Suprapubic skin (tissue), 3 donors: Measurements from ENCODE around the gene GAS7.

Source experiments
- POLR2AphosphoS5 ChIP-seq, 3 donors: sonication (generic); formaldehyde crosslinking; IDR thresholded peaks; one replicate each; pipeline ENCODE4 v1.6.1; 2017; ENCODE audit warnings: antibody characterized with exemption in 3 of 3
- TF ChIP-seq, protein P1 (sequence below), 2 donors: fragments of 200-600 bp in 1 of 2; fragments of 450-650 bp in 1 of 2; sonication (generic) in 1 of 2; IDR thresholded peaks; one replicate each; pipeline ENCODE4 v1.5.1; 2016 to 2019; ENCODE audit warnings: antibody characterized with exemption in 2 of 2, mild to moderate bottlenecking in 1 of 2, moderate library complexity in 1 of 2

GRCh38 chr17:10103712-10104111, 94.7 kb downstream of the GAS7 start:
- TF ChIP-seq, protein P1, sequence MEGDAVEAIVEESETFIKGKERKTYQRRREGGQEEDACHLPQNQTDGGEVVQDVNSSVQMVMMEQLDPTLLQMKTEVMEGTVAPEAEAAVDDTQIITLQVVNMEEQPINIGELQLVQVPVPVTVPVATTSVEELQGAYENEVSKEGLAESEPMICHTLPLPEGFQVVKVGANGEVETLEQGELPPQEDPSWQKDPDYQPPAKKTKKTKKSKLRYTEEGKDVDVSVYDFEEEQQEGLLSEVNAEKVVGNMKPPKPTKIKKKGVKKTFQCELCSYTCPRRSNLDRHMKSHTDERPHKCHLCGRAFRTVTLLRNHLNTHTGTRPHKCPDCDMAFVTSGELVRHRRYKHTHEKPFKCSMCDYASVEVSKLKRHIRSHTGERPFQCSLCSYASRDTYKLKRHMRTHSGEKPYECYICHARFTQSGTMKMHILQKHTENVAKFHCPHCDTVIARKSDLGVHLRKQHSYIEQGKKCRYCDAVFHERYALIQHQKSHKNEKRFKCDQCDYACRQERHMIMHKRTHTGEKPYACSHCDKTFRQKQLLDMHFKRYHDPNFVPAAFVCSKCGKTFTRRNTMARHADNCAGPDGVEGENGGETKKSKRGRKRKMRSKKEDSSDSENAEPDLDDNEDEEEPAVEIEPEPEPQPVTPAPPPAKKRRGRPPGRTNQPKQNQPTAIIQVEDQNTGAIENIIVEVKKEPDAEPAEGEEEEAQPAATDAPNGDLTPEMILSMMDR (IDR thresholded peaks at IDR 0.05), result no peak
- no peak for TF ChIP-seq POLR2AphosphoS5 (IDR thresholded peaks at IDR 0.05)
